RWPE2 (cell line): ENCODE measurements around the gene PEAK1.
"Not testable (repeated sequence)": the region's sequence is repeated elsewhere in the genome, so short reads cannot be mapped to it uniquely, and the experiment has no call there.

Experiments
- ATAC-seq: fragments of 200-7000 bp; cut with Tn5 transposase; 3 replicates; pipeline ENCODE4 v1.9.1; 2021; ENCODE audit warnings: low read depth
- DNase-seq: peaks from one replicate; pipeline ENCODE4 v3.0.0-alpha.2; 2020; ENCODE audit warnings: low spot score
- H3K27ac ChIP-seq: fragments of 450-650 bp; 2 replicates; pipeline ENCODE4 v1.5.1; 2017; ENCODE audit warnings: mild to moderate bottlenecking; ENCODE audit not compliant: poor library complexity, severe bottlenecking
- H3K27me3 ChIP-seq: fragments of 250-450 bp; sonication (Bioruptor Pico); 2 replicates; pipeline ENCODE4 v1.5.1; 2021; ENCODE audit warnings: mild to moderate bottlenecking, moderate library complexity; ENCODE audit not compliant: insufficient read depth, poor library complexity, severe bottlenecking
- H3K36me3 ChIP-seq: fragments of 250-450 bp; sonication (Bioruptor Pico); 2 replicates; pipeline ENCODE4 v1.5.1; 2020; ENCODE audit warnings: low read depth, mild to moderate bottlenecking, moderate library complexity
- H3K4me1 ChIP-seq: fragments of 250-450 bp; sonication (Bioruptor Pico); 2 replicates; pipeline ENCODE4 v1.5.1; 2021; ENCODE audit warnings: mild to moderate bottlenecking, moderate library complexity; ENCODE audit not compliant: insufficient read depth, poor library complexity, severe bottlenecking
- H3K4me3 ChIP-seq: fragments of 250-450 bp; sonication (Bioruptor Pico); 2 replicates; pipeline ENCODE4 v1.5.1; 2021; ENCODE audit warnings: mild to moderate bottlenecking, moderate library complexity; ENCODE audit not compliant: severe bottlenecking
- H3K9me3 ChIP-seq: fragments of 250-450 bp; sonication (Bioruptor Pico); 2 replicates; pipeline ENCODE4 v1.5.1; 2021; ENCODE audit warnings: mild to moderate bottlenecking, moderate library complexity; ENCODE audit not compliant: severe bottlenecking
- TF ChIP-seq, protein P1 (sequence below): fragments of 450-650 bp; IDR thresholded peaks from one replicate; pipeline ENCODE4 v1.5.1; 2017; ENCODE audit warnings: mild to moderate bottlenecking, moderate library complexity; ENCODE audit not compliant: poor library complexity, severe bottlenecking

Gene PEAK1

DNA sequence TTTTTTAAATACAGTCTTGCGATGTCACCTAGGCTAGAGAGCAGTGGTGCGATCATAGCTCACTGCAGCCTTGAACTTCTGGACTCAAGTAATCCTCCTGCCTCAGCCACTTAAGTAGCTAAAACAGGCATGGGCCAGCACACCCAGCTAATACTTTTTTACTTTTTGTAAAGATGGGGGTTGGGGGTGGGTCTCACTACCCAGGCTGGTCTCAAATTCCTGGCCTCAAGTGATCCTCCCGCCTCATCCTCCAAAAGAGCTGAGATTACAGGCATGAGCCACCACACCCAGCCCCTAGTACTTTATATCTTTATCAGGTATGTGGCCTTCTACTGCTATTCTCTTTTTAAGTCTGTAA, 8.3 kb downstream of the PEAK1 start:
- ATAC-seq: no peak
- Histone ChIP-seq H3K4me1 (no peaks in the 10 kb centered on the region), H3K27me3 (no peaks in the 10 kb centered on the region), H3K27ac (no peak overlapping the region), H3K36me3 (no peaks in the 10 kb centered on the region), H3K9me3 (no peaks in the 10 kb centered on the region), H3K4me3 (no peak overlapping the region)
- DNase-seq: no peak
- TF ChIP-seq, protein P1, sequence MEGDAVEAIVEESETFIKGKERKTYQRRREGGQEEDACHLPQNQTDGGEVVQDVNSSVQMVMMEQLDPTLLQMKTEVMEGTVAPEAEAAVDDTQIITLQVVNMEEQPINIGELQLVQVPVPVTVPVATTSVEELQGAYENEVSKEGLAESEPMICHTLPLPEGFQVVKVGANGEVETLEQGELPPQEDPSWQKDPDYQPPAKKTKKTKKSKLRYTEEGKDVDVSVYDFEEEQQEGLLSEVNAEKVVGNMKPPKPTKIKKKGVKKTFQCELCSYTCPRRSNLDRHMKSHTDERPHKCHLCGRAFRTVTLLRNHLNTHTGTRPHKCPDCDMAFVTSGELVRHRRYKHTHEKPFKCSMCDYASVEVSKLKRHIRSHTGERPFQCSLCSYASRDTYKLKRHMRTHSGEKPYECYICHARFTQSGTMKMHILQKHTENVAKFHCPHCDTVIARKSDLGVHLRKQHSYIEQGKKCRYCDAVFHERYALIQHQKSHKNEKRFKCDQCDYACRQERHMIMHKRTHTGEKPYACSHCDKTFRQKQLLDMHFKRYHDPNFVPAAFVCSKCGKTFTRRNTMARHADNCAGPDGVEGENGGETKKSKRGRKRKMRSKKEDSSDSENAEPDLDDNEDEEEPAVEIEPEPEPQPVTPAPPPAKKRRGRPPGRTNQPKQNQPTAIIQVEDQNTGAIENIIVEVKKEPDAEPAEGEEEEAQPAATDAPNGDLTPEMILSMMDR: no peak

DNA sequence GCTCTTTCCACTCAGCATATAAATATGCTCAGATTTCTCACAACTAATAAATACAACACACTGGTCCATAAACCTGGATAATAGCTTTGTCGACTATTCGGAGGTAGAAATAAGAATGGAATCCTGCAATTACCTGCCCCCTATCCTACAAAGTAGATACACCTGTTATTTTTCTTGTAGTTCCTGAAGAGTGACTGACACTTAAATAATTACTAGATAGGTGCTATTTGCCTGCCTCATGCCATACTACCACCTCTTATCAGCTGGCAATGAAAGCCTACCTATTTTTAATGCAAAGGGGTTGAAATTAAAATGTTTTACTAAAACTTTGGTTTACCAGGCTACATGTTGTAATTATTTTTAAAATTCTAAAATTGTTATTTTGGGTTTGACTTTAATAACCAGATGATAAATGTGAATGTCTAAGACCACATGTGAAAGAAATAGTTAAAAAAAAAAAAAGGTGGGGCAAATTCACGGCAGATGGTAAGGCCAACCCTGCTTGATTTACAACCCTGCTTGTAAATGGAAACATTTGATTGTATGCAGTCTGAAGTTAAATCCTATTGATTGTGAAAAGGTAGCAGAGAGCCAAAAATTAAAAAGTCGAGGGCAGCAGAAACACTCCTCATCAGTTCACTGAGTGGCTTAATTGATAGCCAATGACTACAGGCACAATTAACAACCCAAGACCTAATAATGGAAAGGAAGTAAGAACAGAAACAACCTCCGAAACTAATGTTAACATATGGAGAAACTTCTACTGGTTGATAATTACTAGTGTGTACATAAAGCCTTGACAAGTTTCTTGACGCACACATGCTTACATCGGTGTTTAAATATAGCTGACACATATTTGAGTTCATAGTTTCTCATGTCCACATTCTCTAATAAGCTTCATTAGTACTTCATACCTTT, 8.9 kb downstream of the PEAK1 start:
- H3K27me3 ChIP-seq: no peaks in the 10 kb centered on the region
- TF ChIP-seq, protein P1: no peak
- DNase-seq (no peak), ATAC-seq (no peak)
- H3K27ac ChIP-seq: no peak overlapping the region
- H3K4me1 ChIP-seq: no peaks in the 10 kb centered on the region
- no peaks in the 10 kb centered on the region for H3K9me3 ChIP-seq
- no peak overlapping the region for H3K4me3 ChIP-seq
- no peaks in the 10 kb centered on the region for H3K36me3 ChIP-seq

DNA sequence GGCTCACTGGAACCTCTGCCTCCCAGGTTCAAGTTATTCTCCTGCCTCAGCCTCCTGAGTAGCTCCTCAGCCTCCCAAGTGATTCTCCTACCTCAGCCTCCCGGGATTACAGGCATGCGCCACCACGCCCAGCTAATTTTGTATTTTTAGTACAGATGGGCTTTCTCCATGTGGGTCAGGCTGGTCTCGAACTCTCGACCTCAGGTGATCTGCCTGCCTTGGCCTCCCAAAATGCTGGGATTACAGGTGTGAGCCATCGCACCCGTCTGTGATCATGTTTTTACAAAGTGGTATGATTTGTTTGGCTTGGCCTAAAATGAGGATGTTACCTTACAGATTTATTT, 9.8 kb downstream of the PEAK1 start:
- not testable (repeated sequence) for H3K9me3 ChIP-seq, DNase-seq, ATAC-seq, H3K4me1 ChIP-seq, H3K36me3 ChIP-seq, H3K4me3 ChIP-seq, H3K27ac ChIP-seq, H3K27me3 ChIP-seq

DNA sequence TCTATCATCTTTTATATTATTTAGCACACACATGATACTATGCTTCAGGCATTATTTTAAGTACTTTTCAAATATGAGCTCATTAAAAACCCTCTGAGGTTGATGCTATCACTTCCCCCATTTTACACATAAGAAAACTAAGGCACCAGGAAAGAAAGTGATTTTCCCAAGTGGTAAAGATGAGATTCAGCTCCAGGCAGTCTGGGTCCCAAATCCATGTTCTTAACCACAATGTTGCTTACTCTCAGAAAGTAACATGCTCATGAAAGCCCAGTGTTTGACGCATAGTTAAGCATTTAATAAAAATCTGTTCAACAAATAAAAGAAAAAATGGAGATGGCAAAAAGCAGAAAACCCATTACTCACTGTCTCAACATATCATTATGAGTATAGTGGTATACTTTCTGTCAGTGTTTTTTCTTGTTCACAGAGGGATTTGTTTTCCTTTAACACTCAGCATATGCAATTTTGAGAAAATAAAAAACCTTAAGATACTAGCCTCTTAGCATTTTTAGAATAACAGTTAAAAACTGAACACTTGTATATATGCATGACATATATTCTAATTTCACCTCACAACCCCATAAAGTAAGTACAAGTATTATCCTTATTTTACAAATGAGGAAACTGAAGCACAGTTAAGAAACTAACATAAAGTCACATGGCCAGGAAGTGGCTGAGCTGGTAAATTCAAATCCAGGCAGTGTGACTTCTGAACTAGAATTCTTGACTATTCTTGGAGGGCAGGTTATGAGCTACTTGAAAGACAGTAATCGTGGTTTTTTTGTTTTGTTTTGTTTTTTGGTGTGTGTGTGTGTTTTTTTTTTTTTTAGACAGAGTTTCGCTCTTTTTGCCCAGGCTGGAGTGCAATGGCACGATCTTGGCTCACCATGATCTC, 10.4 kb downstream of the PEAK1 start:
- no peaks in the 10 kb centered on the region for H3K36me3 ChIP-seq
- DNase-seq (no peak), ATAC-seq (no peak)
- no peaks in the 10 kb centered on the region for H3K27me3 ChIP-seq
- TF ChIP-seq, protein P1: no peak
- no peak overlapping the region for H3K4me3 ChIP-seq
- no peaks in the 10 kb centered on the region for H3K4me1 ChIP-seq
- H3K9me3 ChIP-seq: no peaks in the 10 kb centered on the region
- no peak overlapping the region for H3K27ac ChIP-seq

DNA sequence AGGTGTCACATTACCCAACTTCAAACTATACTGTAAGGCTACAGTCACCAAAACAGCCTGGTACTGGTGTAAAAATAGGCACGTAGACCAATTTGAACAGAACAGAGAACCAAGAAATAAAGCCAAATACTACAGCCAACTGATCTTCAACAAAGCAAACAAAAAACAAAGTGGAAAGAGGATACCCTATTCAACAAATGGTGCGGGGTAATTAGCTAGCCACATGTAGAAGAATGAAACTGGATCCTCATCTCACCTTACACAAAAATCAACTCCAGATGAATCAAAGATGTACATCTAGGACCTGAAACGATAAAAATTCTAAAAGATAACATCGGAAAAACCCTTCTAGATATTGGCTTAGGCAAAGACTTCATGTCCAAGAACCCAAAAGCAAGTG, 13.1 kb downstream of the PEAK1 start:
- ATAC-seq: no peak
- no peak for DNase-seq
- no peaks in the 10 kb centered on the region for H3K27me3 ChIP-seq
- H3K27ac ChIP-seq: no peak overlapping the region
- peaks cover 6% of the 10 kb centered on the region for H3K4me1 ChIP-seq
- H3K36me3 ChIP-seq: no peaks in the 10 kb centered on the region
- TF ChIP-seq, protein P1: no peak
- no peaks in the 10 kb centered on the region for H3K9me3 ChIP-seq
- H3K4me3 ChIP-seq: no peak overlapping the region

DNA sequence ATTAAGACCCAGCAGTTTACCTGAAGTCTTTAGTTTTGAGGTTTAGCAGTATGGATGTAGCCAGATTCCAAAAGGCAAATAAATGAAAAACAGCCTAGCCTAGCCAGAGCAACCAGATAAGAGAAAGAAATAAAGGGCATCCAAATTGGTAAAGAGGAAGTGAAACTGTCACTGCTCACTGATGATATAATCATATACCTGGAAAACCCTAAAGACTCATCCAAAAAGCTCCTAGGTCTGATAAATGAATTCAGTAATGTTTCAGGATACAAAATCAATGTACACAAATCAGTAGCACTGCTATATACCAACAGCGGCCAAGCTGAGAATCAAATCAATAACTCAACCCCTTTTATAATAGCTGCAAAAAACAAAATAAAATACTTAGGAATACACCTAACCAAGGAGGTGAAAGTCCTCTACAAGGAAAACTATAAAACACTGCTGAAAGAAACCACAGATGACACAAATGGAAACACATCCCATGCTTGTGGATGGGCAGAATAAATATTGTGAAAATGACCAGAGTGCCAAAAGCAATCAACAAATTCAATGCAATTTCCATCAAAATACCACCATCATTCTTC, 13.6 kb downstream of the PEAK1 start:
- not testable (repeated sequence) for DNase-seq, H3K27me3 ChIP-seq, H3K9me3 ChIP-seq, H3K27ac ChIP-seq, H3K4me3 ChIP-seq, H3K36me3 ChIP-seq, H3K4me1 ChIP-seq, ATAC-seq
